ENCODE data around the gene POLA1. TPM values are rescaled to one million over a fixed set of nuclear protein-coding genes. Genes with fewer than 3 reads are reported as not detected.

The POLA1 gene
- total and polyA plus RNA-seq, 2 donors = 7.2 to 37.9 TPM

Small RNAs within 50 kb of the gene (small RNA-seq; reads per million reads assigned to genes)
- gene SCARNA23 = 0.95 reads per million, percentile 73 among the genes with 10 or more reads in this experiment

Other genes starting within 250 kb of the POLA1 start
- 21.5 TPM for gene PDK3, start 228.6 kb upstream of the POLA1 start, total RNA-seq
- gene PDK3, start 228.6 kb upstream of the POLA1 start, polyA plus RNA-seq = 8.4 TPM
- gene PCYT1B, start 46.6 kb upstream of the POLA1 start, total RNA-seq = 3.2 TPM
- gene PCYT1B, start 46.6 kb upstream of the POLA1 start, polyA plus RNA-seq = 1.4 TPM

Data from urinary bladder (tissue), 2 donors.